SIG-M5 treated with dmso at 0.1 percent for 504 hours (cell line): ENCODE measurements around the gene CMTM5.

Experiments used
- DNase-seq: peaks from one replicate; lab custom pipeline; 2025; ENCODE audit not compliant: unreplicated experiment; lab: John Stamatoyannopoulos, UW

CMTM5 gene, protein sequence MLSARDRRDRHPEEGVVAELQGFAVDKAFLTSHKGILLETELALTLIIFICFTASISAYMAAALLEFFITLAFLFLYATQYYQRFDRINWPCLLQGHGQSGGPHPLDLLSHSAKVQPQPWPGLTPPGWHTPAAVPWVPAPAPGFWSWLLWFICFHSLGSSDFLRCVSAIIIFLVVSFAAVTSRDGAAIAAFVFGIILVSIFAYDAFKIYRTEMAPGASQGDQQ

DNA sequence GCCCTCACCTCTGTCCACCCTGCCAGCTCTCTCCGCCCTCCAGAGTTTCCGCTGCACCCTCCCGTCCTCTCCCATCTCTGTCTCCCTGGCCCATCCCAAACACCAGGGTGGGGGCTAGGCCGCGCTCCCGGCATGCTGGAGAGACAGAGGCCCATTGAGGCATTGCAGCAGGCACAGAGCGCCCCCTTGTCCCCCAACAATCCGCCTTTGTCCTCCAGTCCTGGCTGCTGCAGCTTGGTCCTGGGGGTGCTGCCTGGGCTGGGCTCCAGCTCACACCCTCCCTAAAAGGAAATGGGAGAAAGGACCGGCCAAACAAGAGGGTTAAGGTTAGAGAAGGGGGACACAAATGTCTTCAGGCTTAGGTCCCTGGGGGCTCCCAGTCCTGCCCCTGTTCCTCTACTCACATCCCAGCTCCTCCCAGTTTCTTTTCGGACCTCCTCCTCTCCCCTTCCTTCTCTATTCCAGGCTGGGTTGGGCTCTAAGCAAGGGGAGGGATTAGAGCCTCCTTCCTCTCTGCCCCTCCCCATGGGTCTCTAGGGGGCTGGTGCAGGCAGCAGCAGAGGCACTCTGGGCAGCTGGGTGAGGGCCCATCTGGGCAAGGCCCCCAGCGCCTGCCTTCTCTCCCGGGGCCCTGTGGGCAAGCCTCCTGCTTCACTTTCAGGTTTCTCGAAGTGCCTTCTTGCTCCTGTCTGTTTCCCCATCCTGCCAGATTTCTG is at the start of gene CMTM5:
TSS of gene CMTM5 (plus strand) at position 565 of the 716 bp plus-strand sequence. CDS start 206 bp downstream, outside the sequence.
- DNase-seq = no peak

DNA sequence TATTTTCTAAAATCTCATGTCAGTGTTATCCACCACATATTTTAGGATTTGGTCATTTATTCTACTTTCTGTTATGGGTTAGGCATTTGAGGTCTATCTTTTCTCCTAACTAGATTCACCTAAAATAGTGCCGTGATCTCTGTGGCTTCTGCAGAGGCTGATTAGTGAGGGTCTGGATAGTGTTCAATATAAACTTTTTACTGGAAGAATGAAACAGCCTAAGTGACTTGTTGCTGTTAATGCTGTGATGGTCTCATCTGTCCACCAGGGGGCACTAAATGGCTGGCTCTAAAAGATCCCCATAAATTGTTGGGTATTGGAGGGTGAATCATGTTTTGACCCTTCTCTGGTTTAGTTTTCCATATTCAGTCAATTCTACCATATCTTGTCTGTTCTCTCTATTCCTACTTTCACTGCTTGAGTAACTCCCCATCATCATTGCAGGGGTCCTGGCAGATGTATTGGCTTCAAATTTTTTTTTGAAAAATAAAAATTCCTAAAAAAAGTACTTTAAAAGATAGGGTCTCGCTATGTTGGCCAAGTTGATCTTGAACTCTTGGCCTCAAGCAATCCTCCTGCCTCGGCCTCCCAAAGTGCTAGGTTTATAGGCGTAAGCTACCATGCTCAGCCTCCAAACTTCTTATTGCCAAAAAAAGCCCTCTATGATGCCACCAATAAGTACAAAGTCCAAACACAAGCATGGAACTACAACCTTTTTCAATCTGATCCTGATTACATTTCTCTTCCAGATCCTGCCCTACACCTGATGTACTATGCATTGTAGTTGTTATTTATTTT is 48.7 kb upstream of the CMTM5 start:
- DNase-seq = peak; percentile 71

DNA sequence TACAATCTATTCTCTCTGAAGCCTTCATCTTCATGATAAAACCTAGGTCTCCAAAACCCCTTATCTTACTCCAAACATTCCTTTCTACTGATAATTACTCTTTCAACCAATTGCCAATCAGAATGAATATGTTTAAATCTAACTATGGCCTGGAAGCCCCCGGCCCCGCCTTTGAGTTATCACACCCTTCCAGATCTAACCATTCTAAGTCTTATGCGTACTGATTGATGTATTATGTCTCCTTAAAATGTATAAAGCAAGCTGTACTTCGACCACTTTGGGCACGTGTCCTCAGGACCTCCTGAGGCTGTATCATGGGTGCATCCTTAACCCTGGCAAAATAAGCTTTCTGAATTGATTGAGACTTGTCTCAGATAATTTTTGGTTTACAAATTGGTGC is 41.2 kb upstream of the CMTM5 start:
- no peak for DNase-seq

DNA sequence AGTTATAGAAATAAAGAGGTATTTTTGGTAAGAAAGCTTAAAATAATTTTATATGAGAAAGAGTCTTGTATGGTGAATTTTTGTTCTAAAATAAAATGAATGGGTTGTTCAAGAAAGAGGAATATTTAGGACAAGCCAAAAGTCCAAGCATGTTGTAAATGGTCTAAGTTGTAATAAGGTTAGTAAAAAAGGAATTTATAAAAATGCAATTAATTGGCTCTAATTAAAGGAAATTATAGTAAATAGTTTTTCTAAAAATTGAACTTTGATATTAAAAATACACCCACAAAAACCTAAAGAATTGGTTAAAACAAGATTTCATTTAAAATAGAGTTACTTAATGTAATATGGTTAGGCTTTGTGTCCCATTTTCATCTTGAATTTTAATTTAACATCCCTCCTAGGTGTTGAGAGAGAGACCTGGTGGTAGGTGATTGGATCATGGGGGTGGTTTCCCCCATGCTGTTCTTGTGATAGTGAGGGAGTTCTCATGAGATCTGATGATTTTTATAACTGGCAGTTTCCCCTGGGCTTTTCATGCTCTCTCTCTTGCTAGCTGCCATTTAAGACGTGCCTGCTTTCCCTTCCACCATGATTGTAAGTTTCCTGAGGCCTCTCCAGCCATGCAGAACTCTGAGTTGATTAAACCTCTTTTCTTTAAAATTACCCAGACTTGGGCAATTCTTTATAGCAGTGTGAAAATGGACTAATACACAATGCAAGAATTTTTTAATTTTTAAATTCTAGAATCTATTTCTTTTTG is 37.2 kb upstream of the CMTM5 start:
- DNase-seq = no peak

DNA sequence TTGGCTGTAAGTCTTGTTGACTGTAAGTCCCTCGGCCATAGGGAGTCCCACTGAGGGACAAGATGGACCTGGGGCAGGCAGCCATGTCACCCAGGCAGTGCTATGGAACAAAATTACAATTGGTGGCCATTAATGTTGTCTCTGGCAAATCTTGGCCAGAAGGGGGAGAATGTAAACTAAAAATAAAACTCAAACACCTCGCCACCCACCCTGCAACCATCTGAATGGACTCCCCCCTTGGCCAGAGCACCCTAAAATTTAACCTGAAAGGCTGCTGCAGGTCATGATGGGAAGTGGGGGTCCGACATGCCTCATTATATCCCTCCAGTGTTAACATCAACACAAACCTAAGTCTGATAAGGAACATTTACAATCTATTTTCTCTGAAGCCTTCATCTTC is 32.4 kb upstream of the CMTM5 start:
- DNase-seq = no peak

DNA sequence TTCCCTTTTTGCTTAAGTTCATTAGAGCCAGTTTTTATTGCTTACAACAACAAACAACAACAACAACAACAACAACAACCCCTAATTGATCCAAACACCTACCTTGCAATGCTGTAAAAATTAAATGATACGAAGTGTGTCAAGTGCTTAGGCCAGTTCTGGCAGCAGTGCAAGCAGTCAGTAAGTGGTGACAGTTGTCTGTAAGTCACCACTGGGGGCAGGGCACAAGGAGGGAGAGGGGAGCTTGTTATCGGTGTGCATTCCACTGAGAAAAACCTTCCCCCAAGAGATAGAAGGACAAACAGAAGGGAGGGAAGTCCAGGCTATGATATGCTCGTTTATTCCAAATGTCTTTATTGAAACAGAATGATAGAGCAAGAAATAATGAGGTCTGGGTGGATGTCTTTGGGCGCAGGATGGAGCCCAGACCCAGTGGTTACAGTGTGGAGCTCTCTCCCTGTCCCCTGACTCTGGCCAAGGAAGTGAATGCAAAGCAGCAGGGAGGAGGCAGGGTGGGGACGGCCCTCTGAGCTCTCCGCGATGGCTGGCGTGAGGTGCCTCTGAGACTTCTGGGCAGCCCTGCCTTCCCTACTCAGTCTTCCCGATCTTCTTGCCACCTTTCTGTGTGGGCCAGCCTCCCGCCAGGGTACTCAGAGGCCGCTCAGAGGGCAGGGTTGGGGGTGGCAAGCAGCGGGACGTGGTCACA is 30.7 kb upstream of the CMTM5 start:
- DNase-seq = no peak

DNA sequence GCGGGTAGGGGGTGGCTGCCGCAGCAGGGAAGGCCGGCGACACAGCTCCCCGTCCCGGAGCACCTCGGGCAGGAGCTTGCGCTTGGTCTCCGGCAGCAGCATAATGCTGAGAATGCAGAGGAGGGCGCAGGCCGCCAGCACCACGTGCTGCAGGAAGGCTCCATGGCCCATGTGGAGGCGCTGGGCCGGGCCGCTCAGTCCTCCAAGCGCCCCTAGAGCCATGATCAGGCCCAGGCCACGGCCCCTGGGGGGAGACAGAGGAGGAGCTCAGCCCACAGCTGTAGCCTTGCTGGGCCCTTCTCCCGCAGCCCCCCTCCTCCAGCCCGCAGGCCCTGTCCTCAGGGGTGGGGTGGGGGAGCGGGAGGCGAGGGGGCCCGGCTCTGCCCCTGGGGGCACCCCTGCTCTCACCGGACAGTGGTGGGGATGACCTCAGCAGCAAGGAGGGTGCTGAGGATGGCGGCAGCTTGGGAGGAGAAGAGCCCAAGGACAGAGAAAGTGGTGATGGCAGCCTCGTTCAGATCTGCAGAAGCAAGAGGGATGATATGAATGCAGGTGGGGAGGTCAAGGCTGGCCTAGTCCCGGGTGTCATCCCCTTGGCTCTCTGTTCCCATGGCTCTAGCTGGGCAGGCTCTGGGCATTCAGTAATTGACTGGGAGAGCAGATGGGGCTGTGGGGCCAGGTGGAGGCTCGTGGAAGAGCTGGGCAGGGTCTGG is 30.0 kb upstream of the CMTM5 start:
- no peak for DNase-seq

DNA sequence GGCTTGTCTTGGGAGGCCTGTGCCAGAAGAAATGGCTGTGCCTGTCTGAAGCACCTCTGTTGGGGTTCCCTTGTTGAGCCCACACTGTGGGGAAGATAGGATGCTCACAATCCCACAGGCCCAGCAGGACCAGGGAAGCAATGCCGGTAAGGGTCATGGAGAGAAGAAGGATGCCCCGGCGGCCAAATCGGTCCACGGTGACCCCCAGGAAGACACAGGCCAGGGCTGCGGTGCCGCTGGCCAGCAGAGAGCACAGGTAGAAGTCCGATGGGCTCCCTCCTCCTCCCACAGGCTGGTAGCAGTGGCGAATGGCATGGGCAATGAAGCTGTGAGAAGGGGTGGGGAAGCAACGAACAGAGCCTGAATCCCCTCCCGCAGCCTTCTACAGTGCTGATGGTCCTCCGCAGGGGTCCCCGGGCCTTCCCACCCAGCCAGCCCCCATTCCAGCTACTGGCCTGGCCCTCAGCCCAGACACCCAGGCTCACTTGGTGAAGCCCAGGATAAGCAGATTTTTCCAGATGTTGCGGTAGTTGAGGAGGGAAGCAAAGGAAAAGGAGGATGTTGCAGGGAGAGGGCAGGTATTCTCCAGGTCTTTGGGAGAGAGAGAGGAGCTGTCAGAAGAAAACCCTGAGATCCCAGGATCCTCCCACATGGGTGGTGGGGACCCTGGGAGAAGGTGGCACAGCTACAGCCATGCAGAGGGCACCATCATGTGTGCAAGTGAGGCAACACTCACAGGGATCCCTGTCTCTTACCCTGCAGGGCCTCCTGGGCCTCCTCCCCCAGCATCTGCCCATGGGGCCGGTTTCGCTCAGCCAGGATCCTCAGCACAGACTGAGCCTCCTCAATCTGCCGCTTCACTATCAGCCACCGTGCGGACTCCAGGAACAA is 29.2 kb upstream of the CMTM5 start:
- DNase-seq = no peak

DNA sequence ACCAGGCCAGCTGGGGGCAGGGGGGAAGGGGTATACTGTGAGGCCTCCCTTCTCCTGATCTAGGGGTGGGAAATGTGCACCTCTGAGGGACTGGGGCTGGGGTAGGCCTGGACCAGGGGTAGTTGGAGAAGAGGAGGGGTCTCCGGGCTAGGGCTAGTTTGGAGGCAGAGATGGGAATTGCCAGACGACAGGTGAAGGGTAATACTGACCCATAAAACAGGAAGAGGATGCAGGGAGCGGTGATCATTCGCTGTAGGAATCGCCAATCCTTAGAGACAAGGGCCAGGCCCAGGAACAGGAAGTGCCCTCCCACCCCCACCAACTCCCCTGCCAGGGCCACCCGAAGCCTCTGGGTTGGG is 28.6 kb upstream of the CMTM5 start:
- DNase-seq = no peak

DNA sequence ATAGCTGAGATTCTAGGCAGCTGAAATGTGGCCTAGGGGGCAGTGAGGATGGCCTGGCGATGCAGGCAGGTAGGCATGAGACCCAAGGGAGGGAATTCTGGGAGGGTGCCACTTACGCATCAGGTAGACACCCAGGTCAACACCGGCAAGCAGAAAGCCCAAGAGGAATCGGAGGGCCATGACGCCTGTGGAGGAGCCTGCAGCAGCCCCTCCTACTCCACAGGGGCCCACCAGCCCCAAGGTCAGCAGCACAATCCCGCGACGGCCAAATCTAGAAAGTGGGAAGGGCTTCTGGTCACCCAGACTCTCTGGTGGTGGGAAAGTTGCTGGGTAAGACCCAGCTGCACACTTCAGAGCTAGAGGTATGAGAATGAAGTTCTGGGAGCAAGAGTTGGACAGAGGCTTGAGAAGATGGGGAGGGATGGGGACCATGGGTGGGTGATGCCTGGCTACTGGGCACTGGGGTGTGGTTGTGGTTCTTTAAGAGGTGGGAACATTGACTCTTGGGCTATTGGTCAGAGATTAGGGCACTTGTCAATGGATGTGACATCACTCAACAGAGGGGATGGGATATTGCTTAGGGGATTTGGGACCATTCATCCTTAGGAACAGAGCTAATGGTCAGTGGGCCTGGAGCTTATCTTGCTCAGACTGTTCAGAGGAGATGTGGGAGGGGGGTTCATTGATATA is 27.5 kb upstream of the CMTM5 start:
- no peak for DNase-seq

DNA sequence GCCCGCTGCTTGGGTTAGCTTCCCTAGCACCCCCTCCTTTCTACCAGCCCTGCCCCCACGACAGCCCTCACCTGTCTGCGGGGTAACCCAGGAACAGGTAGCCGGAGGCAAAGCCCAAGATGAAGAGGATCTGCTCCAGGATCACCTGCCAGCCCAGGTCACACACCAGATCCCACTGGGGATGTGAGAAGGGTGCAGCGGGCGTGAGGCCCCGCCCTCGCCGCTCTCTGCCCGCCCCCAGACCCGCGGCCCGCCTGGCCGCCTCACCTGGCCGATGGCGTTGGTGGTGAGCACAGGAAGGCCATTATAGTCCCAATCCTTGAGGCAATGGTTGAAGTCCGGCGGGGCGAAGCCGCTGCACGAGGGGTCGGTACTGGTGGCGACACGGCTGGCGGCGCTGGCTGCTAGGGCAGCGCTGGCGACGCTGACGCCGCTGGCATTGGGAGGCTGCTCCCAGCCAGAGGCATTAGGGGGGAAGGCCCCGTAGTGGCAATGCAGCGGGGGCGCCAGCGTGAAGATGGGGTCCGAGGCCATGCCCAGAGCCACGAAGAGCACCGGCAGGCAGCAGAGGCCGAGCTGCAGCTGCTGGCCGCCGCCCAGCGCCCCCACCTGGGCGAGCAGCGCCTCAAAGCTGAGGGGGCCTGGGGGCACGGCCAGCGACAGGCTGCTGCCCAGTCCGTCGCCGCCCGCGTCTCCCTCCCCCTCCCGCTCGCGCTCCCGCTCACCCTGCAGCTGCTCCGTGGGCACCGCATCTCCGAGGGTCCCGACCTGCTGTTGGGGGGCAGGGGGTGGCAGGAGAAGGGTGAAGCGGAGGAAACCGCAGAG is 25.0 kb upstream of the CMTM5 start:
- DNase-seq = no peak

DNA sequence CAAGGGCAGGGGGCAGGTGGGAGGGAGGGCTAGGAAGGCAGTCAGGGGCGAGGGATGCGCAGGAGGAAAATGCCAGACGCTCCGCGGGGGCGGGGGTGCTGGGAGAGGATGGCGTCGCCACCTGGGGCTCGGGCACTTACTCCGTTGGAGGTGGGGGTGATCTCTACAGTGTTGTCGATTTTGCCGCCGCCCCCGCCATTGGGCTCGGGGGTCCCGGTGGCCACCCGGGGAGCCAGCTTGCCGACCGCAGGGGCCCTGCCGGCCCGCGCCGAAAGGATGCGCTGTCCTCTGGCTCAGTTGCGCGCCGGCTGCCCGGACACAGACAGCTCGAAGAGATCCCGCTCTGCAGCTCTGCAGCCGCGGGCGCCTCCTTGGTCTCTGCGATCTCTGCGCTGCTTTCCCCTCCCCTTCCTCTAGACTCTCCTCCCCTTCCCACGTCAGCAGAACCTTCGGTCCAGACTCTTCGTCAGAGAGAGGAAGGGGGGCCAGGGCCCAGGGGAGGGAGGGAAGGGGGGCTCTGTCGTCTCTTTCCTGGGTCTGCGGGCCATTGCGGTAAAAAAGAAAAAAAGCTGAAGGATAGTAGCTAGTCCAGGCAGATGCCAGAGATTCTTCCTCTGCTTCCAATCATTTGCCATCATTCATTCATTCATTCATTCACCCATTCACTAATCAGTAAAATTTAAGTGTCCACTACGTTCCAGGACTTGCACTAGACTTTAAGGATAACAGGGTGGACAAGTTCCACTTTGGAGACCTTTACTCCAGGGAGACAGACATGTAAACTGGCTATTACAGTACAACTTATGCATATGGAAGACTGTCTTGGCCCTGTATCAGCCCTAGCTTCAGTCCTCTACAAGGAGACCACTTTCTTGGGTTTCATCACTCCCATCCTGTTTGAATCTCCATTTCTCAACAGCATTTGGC is 24.1 kb upstream of the CMTM5 start, which contains the start of gene SLC22A17:
TSS of gene SLC22A17 (minus strand) at position 382 of the 927 bp plus-strand sequence.
- DNase-seq = peak; percentile 39

DNA sequence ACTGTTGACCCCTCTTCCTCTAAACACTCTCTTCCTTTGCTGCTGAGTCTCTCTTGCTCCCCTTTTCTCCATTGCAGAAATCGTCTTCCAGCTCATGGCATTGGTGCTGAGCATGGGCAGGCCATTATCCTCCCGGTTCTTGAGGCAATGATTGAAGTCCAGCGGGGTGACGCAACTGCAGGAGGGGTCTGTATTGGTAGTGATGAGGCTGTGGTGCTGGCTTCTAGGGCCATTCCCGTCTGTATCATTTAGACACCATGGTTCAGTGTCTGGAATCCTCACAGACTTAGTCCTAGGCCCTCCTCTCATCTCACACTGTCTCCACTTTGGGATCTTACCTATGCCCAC is 23.4 kb upstream of the CMTM5 start:
- no peak for DNase-seq

DNA sequence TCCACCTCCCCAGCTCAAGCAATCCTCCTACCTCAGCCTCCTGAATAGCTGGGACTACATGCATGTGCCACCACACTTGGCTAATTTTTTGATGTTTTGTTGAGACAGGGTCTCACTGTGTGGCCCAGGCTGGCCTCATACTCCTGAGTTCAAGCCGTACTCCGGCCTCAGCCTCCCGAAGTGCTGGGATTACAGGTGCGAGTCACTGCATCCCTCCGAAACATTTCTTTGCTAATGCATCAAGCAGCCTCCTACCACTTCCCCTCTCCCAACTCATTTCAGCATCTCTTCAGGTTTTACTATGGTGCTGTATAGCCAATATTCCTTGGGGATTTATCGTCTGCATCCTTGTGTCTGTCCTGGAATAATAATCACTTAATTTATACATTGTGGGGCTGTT is 21.9 kb upstream of the CMTM5 start:
- no peak for DNase-seq

DNA sequence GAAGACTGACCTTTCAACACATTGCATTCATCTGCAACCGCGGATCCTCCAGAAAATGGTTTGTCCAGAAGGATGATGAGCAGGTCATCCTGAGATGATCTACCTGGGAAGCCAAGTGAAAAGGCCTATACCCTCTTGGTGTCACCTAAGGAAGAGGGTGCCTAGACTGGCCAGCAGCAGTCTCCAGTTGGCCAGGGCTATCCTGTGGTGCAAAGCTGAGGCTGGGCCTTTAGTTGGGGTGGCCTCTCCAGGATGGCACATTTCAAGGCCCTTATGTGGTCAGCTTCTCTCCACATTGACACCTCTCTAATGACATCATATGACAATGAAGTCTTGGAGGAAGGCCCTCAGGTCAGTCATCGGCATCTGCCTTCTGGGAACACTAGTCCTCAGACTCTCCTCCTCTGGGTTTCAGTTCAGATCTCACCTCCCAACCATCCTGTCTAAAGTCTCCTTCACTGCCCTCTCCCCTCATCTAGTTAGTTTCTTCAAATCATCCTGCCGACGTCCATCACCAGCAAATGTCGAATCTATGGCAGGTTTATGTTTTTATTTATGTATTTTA is 20.9 kb upstream of the CMTM5 start:
- no peak for DNase-seq

DNA sequence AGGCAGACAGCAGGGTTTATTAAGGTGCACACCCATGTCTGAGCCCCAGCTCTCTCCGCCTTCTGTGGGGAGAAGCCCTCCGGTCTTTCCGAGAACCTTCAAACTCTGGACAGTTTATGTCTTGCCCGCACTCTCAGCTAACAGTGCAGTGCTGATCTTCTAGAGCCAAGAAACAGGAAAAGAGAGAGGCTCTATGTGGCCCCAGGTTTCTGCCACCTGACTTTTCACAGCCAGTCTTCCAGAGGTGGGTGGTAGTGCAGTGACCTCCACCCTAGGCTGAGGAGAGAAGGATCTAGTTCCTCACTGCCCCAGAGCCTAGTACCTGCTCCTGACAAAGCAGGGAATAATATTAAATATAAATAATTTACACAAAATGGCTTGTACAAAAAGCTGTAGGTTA is 20.2 kb upstream of the CMTM5 start:
- DNase-seq = no peak
